ENCODE data around the gene KRTAP10-1.

DNA sequence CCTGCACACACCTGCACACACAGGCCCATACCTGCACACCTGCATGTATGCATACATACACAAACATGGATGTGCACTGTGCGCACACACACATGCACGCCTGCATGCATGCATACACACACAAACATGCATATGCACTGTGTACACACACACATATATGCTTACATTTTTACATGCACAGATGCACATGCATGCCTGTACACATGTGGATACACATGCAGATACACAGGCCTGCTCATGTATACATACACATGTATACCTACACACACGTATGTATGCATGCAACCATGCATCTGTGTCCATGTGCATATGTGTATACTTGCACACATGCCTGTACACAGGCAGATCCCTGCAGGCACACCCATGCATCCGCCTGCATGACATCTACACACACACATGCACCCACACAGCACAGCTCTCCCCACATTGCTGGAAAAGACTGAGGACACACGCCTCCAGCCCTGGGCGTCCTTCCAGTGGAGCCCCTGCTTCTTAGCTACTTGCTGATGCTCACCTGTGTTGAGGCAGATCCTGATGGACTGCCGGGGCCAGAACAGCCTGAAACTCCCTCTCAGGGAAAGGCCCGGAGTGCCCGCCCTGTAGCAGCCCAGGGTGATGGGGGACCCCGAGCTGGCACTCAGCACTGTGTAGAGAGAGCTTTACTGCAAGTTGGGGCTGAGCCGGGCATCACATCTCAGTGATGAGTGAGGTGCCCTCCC is 28.6 kb downstream of the KRTAP10-1 start:
- TF ChIP-seq, protein P1, sequence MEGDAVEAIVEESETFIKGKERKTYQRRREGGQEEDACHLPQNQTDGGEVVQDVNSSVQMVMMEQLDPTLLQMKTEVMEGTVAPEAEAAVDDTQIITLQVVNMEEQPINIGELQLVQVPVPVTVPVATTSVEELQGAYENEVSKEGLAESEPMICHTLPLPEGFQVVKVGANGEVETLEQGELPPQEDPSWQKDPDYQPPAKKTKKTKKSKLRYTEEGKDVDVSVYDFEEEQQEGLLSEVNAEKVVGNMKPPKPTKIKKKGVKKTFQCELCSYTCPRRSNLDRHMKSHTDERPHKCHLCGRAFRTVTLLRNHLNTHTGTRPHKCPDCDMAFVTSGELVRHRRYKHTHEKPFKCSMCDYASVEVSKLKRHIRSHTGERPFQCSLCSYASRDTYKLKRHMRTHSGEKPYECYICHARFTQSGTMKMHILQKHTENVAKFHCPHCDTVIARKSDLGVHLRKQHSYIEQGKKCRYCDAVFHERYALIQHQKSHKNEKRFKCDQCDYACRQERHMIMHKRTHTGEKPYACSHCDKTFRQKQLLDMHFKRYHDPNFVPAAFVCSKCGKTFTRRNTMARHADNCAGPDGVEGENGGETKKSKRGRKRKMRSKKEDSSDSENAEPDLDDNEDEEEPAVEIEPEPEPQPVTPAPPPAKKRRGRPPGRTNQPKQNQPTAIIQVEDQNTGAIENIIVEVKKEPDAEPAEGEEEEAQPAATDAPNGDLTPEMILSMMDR (IDR thresholded peaks at IDR 0.05; ENCODE audit: borderline replicate concordance, extremely low read depth, low read length, poor library complexity, severe bottlenecking) = no peak
- TF ChIP-seq EZH2 (IDR thresholded peaks at IDR 0.05; ENCODE audit: borderline replicate concordance, low read depth, low read length, severe bottlenecking) = no peak

Data from DND-41 (cell line).